Gastroesophageal sphincter (tissue), 2 donors: ENCODE results near the gene SPATA1.

ENCODE experiments used
- EP300 ChIP-seq: sonication (generic); formaldehyde crosslinking; IDR thresholded peaks from one replicate; pipeline ENCODE4 v1.6.1; 2017; ENCODE audit warnings: antibody characterized with exemption, mild to moderate bottlenecking
- POLR2AphosphoS5 ChIP-seq: sonication (generic); formaldehyde crosslinking; IDR thresholded peaks from one replicate; pipeline ENCODE4 v1.6.1; 2017; ENCODE audit warnings: antibody characterized with exemption

DNA sequence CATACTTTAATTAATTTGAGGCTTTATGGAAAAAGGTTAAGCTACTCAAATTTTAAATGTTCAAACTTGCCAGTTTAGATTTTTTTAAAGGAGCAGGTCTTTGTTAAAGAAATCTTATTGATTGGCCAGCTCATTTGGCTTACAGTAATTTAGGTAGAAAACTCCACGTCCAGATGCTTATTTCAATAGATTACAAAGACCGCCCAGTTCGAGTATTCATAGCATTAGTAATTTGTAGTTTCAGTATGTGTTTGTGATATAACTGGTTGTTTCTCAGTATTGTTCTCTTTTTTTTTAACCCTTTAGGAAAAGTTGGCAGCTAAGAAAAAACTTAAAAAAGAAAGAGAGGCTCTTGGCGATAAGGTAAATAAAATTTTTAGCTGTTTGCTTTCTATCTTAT is 25.5 kb upstream of the SPATA1 start:
- TF ChIP-seq POLR2AphosphoS5 (no peak), EP300 (no peak)
